ENCODE measurements around the gene MAST1. TPM values are rescaled to one million over a fixed set of nuclear protein-coding genes. Genes with fewer than 3 reads are reported as not detected.
A peak's percentile ranks its signal among the peaks of the same experiment; 100 is the strongest.

MAST1 gene
- total and polyA plus RNA-seq, 2 experiments from 2014 or later, result 13.9 to 19.9 TPM

DNA sequence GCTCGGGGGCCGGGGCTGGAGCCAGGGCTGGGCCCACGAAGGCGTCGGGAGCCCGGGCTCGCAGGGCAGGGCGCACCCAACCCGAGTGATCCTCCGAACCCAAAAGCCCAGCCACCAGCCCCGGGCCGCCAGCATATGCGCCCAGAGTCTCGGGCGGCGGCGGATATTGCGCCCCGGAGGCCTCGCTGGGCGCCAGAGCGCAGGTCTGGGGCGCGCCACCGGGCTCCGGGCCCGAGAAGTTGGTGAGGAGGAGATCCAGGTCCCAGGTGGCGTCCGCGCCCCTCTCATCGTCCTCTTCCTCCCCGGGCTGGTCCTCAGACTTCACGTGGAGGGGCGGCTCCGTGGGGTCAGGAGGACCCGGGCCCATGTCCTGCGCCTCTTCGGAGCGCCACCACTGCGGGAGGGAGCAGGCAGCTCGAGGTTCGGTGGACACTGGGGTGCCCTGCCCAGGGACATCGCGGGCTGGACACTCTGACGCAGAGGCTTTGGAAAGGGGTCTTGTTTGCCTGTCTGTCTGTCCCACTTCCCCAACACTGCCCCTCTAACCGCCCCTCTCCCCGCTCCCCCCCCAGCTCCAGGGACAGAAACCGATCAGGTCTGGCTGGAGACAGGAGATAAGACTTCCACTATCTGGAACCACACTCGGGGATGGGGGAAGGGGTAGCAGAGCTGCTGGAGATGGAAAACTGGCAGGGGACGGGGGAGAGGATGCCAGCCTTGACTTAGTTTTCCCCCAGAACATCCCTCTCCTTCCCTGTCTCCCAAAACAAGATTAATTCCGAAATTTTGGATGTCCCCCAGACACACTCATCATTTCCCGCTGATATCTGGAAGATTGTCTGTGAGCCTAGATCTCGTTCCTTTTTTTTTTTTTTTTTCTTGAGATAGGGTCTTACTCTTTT is 47.7 kb downstream of the MAST1 start:
- peak overlapping the region; percentile 93 for H3K4me3 ChIP-seq
- peak; percentile 72 for DNase-seq (ENCODE audit: low spot score)
- H3K27ac ChIP-seq (ENCODE audit: low read depth), result no peak overlapping the region
- H3K79me2 ChIP-seq (replicated peaks; ENCODE audit: insufficient read depth), result no peaks in the 10 kb centered on the region
- H3K36me3 ChIP-seq (ENCODE audit: insufficient read depth), result no peaks in the 10 kb centered on the region
- ATAC-seq, result peak; percentile 8
- no peaks in the 10 kb centered on the region; the same call in 1 of the 2 replicates for H3K9me2 ChIP-seq (ENCODE audit: insufficient read depth)
- H2AFZ ChIP-seq, result peak overlapping the region; percentile 89; the same call in 1 of the 2 replicates
- Mint-ChIP-seq H3K36me3 (ENCODE audit: low read depth) (peaks cover 10% of the 10 kb centered on the region; the same call in 2 of the 3 replicates), H3K9me3 (peaks cover 22% of the 10 kb centered on the region), H3K27me3 (ENCODE audit: insufficient read depth, low read depth, poor library complexity) (peaks cover 35% of the 10 kb centered on the region), H3K4me3 (peak overlapping the region; percentile 77), H3K4me1 (peaks cover 13% of the 10 kb centered on the region), H3K27ac (no peak overlapping the region)
- H3K4me2 ChIP-seq, result peak overlapping the region; percentile 91
- no peaks in the 10 kb centered on the region for H4K20me1 ChIP-seq (replicated peaks; ENCODE audit: insufficient read depth)
- H3K27me3 ChIP-seq (ENCODE audit: insufficient read depth), result peaks cover 18% of the 10 kb centered on the region
- TF ChIP-seq EZH2phosphoT487 (IDR thresholded peaks at IDR 0.05; ENCODE audit: unreplicated experiment) (no peak), ZNF462 (CRISPR knock-in tag; IDR thresholded peaks at IDR 0.05) (no peak), STAT1 (IDR thresholded peaks at IDR 0.05; ENCODE audit: unreplicated experiment) (no peak), JUNB (IDR thresholded peaks at IDR 0.05; ENCODE audit: unreplicated experiment) (no peak), ETS1 (IDR thresholded peaks at IDR 0.05) (no peak), ZNF331 (CRISPR knock-in tag; IDR thresholded peaks at IDR 0.05; ENCODE audit: low read depth) (no peak), ZNF114 (CRISPR knock-in tag; IDR thresholded peaks at IDR 0.05) (no peak)
- no peaks in the 10 kb centered on the region; the same call in 1 of the 2 replicates for H3K4me1 ChIP-seq (ENCODE audit: insufficient read depth)
- H3F3A ChIP-seq (replicated peaks; ENCODE audit: low read depth), result peaks cover 26% of the 10 kb centered on the region

Measured in GM23338 (cell line).